T-cell (primary cell): Measurements from ENCODE around the gene KRTAP5-1. TPM values are rescaled to one million over a fixed set of nuclear protein-coding genes. Genes with fewer than 3 reads are reported as not detected.
A peak's percentile ranks its signal among the peaks of the same experiment; 100 is the strongest.

ENCODE experiments used
- ATAC-seq, 4 experiments: fragments of 200-7000 bp in 3 of 4; fragments of 150-1000 bp in 1 of 4; cut with Tn5 transposase; replicated peaks in 1 of 4; 1 replicate in 3 of 4; 2 replicates in 1 of 4; pipeline ENCODE4 v1.10.0; 2021; ENCODE audit warnings: moderate library complexity in 3 of 4, mild to moderate bottlenecking in 2 of 4, moderate number of reproducible peaks in 1 of 4
- CTCF ChIA-PET, 2 donors: fragments of 300-600 bp; sonication (Branson Sonifier 250); formaldehyde crosslinking; loops; one replicate each; lab custom pipeline; 2022; ENCODE audit warnings: antibody characterized with exemption in 2 of 2; lab: Charles Lee
- POLR2A ChIA-PET, 2 donors: fragments of 300-600 bp; sonication (Branson Sonifier 250); formaldehyde crosslinking; loops; one replicate each; lab custom pipeline; 2022; ENCODE audit warnings: antibody characterized with exemption in 2 of 2; lab: Charles Lee
- DNase-seq, 35 experiments: peaks; one replicate each; pipeline versions ENCODE4 v3.0.0 to v3.0.0-alpha.2; 2013 to 2023
- H3K27ac ChIP-seq: one replicate; pipeline ENCODE4 v1.5.1; 2013; ENCODE audit warnings: low read length
- H3K27me3 ChIP-seq, 2 experiments: replicated peaks in 1 of 2; 1 replicate in 1 of 2; 2 replicates in 1 of 2; pipeline versions ENCODE4 v1.6.1 to v1.7.0; 2013; ENCODE audit warnings: low read length in 1 of 2, mixed read lengths in 1 of 2; ENCODE audit not compliant: control insufficient read depth in 2 of 2, insufficient read depth in 2 of 2; ENCODE audit errors: extremely low read depth in 1 of 2
- H3K36me3 ChIP-seq, 2 donors: 1 replicate in 1 of 2; 2 replicates in 1 of 2; pipeline versions ENCODE4 v1.6.1 to v1.7.0; 2013; ENCODE audit warnings: low read length in 1 of 2; ENCODE audit not compliant: control insufficient read depth in 2 of 2, insufficient read depth in 1 of 2; ENCODE audit errors: extremely low read depth in 1 of 2
- H3K4me1 ChIP-seq, 2 experiments: 1 replicate in 1 of 2; 2 replicates in 1 of 2; pipeline versions ENCODE4 v1.6.1 to v1.7.0; 2013; ENCODE audit warnings: low read length in 2 of 2, mixed read lengths in 1 of 2; ENCODE audit not compliant: insufficient read depth in 2 of 2, control insufficient read depth in 1 of 2; ENCODE audit errors: extremely low read depth in 1 of 2
- H3K4me3 ChIP-seq, 2 donors: 1 replicate in 1 of 2; 2 replicates in 1 of 2; pipeline versions ENCODE4 v1.5.1 to v1.7.0; 2013; ENCODE audit warnings: mild to moderate bottlenecking in 2 of 2, low read length in 1 of 2, moderate library complexity in 1 of 2; ENCODE audit not compliant: control insufficient read depth in 1 of 2; ENCODE audit errors: extremely low read depth in 1 of 2
- H3K9me3 ChIP-seq: 2 replicates; pipeline ENCODE4 v1.7.0; 2013
- H3K27ac Mint-ChIP-seq, 2 donors: one replicate each; pipeline ENCODE4 v1.8.0; 2020 to 2021; ENCODE audit warnings: mild to moderate bottlenecking in 2 of 2, mixed read lengths in 2 of 2
- H3K27me3 Mint-ChIP-seq, 2 donors: one replicate each; pipeline ENCODE4 v1.8.0; 2021 to 2022; ENCODE audit warnings: mixed read lengths in 2 of 2
- H3K36me3 Mint-ChIP-seq: one replicate; pipeline ENCODE4 v1.8.0; 2021; ENCODE audit warnings: mixed read lengths
- H3K4me1 Mint-ChIP-seq, 3 donors: one replicate each; pipeline ENCODE4 v1.8.0; 2020 to 2022; ENCODE audit warnings: mixed read lengths in 3 of 3, mild to moderate bottlenecking in 1 of 3
- H3K4me3 Mint-ChIP-seq, 3 donors: one replicate each; pipeline ENCODE4 v1.8.0; 2020 to 2022; ENCODE audit warnings: mild to moderate bottlenecking in 3 of 3, mixed read lengths in 3 of 3, moderate library complexity in 3 of 3
- H3K9me3 Mint-ChIP-seq, 3 donors: one replicate each; pipeline ENCODE4 v1.8.0; 2020 to 2022; ENCODE audit warnings: mixed read lengths in 3 of 3
- WGBS: methylation state at CpG from one replicate; pipeline ENCODE4 v1.1.5; 2013; ENCODE audit warnings: missing lambda C conversion rate; ENCODE audit not compliant: insufficient coverage; 5-methylcytosine and 5-hydroxymethylcytosine counted together
- total RNA-seq, 35 experiments: library from RNA in 6 of 35; stranded (reverse) in 6 of 35; fragments of 120-200 nt in 1 of 35; gene quantifications; one replicate each; pipeline versions ENCODE4 v1.2.1 to v1.2.4 and lab custom pipeline; 2013 to 2026

KRTAP5-1 gene
- total RNA-seq, 5 donors from 2014 or later (not counting 1 experiment from before 2014, with no cell fraction given), result not detected

- ATAC-seq, result no peak
- no peaks in the 10 kb centered on the region for H3K9me3 ChIP-seq
- no peak for DNase-seq
- Mint-ChIP-seq H3K4me3 (peak overlapping the region in 1 of 3 donors; percentile 21), H3K27ac (no peak overlapping the region), H3K4me1 (peaks cover 48 to 60% (median 56%) of the 10 kb centered on the region in 3 donors), H3K36me3 (peaks cover 19% of the 10 kb centered on the region), H3K27me3 (peaks cover 0 to 4% of the 10 kb centered on the region in 2 donors), H3K9me3 (no peaks in the 10 kb centered on the region)
- 95% methylated on average over 10 of the region's 14 CpGs for WGBS
- H3K4me3 ChIP-seq, result no peak overlapping the region
- POLR2A ChIA-PET, result no interaction called here
- peaks cover 0 to 3% of the 10 kb centered on the region in 2 experiments for H3K27me3 ChIP-seq
- no peak overlapping the region for H3K27ac ChIP-seq
- H3K4me1 ChIP-seq, result peaks cover 0 to 73% of the 10 kb centered on the region in 2 experiments
- peaks cover 8 to 44% of the 10 kb centered on the region in 2 donors for H3K36me3 ChIP-seq
- CTCF ChIA-PET, result no interaction called here
These were observed 50.4 kb downstream of the KRTAP5-1 start for GRCh38 chr11:1534682-1535081.

Other genes starting within 250 kb of the KRTAP5-1 start
- 1 to 10 TPM in 2 of 5 donors, under 1 TPM in 3; 0.54 to 1.5 (median 0.95) TPM for gene BRSK2, start 195.3 kb downstream of the KRTAP5-1 start, total RNA-seq
- 10 to 100 TPM; 49.6 to 79.2 (median 72.6) TPM for gene MOB2, start 98.5 kb downstream of the KRTAP5-1 start, total RNA-seq
- 10 to 100 TPM in 2 of 5 donors, 1 to 10 TPM in 3; 5.2 to 64.3 (median 8.7) TPM for gene DUSP8, start 13.0 kb downstream of the KRTAP5-1 start, total RNA-seq
- gene KRTAP5-2, start 13.0 kb upstream of the KRTAP5-1 start, total RNA-seq, result not detected
- gene KRTAP5-3, start 23.2 kb upstream of the KRTAP5-1 start, total RNA-seq, result not detected
- not detected for gene KRTAP5-4, start 36.9 kb upstream of the KRTAP5-1 start, total RNA-seq
- not detected for gene KRTAP5-5, start 44.5 kb upstream of the KRTAP5-1 start, total RNA-seq
- gene KRTAP5-6, start 111.9 kb upstream of the KRTAP5-1 start, total RNA-seq, result not detected
- 1 to 10 TPM in 4 of 5 donors, under 1 TPM in 1; 0.72 to 4.2 (median 1.8) TPM for gene IFITM10, start 165.3 kb upstream of the KRTAP5-1 start, total RNA-seq
- 100 to 1,000 TPM in 3 of 5 donors, 10 to 100 TPM in 2; 91.9 to 187 (median 163) TPM for gene CTSD, start 178.6 kb upstream of the KRTAP5-1 start, total RNA-seq
- gene SYT8, start 249.7 kb upstream of the KRTAP5-1 start, total RNA-seq, result not detected